ENCODE measurements around the gene REEP1. TPM values are rescaled to one million over a fixed set of nuclear protein-coding genes. Genes with fewer than 3 reads are reported as not detected.

REEP1 gene
- total RNA-seq, 1 experiment from 2014 or later: 0.31 TPM

- 0 out of 2 replicates have a peak, but pooled peaks cover 1% of the 10 kb centered on the region for H3K36me3 ChIP-seq (ENCODE audit: low read depth)
- H3K9me2 ChIP-seq (ENCODE audit: insufficient read depth): no peaks in the 10 kb centered on the region
- ChIA-PET CTCF (no interaction called here), POLR2A (ENCODE audit: unreplicated experiment) (no interaction called here)
- H3K4me2 ChIP-seq: no peak overlapping the region
- H3K4me3 ChIP-seq: no peak overlapping the region
- H3K27ac ChIP-seq: no peak overlapping the region
- intact Hi-C loops (cut with micrococcal nuclease; ENCODE audit: unreplicated experiment): no loop called here
- no peaks in the 10 kb centered on the region for H3K27me3 ChIP-seq (ENCODE audit: insufficient read depth, low read depth)
- DNase-seq: no peak
- H4K20me1 ChIP-seq (ENCODE audit: insufficient read depth): no peaks in the 10 kb centered on the region
- no peaks in the 10 kb centered on the region for H3F3A ChIP-seq (ENCODE audit: insufficient read depth, low read depth)
- H2AFZ ChIP-seq: no peak overlapping the region
- no TSS peak for BruUV-seq (replicated peaks)
- H3K4me1 ChIP-seq (replicated peaks; ENCODE audit: insufficient read depth): no peaks in the 10 kb centered on the region
- H3K9me3 ChIP-seq (ENCODE audit: insufficient read depth, low read depth): no peaks in the 10 kb centered on the region
- TF ChIP-seq CTCF (conservative IDR thresholded peaks at IDR 0.05) (no peak), EZH2 (IDR thresholded peaks at IDR 0.05; ENCODE audit: low read depth) (no peak)
- no peaks in the 10 kb centered on the region for H3K79me2 ChIP-seq (ENCODE audit: low read depth)
Measured at GRCh38 chr2:86216575-86217555, 120.6 kb downstream of the REEP1 start.

- H3K9me3 ChIP-seq (ENCODE audit: insufficient read depth, low read depth): no peaks in the 10 kb centered on the region
- POLR2A ChIA-PET (ENCODE audit: unreplicated experiment): no interaction called here
- intact Hi-C loops (cut with micrococcal nuclease; ENCODE audit: unreplicated experiment): no loop called here
- no TSS peak for BruUV-seq (replicated peaks)
- H3K4me3 ChIP-seq: no peak overlapping the region
- CTCF ChIA-PET: interaction anchor here (0.6 kb wide), 1 partner anchor 166 kb away, joined by 10 read pairs; no protein-coding TSS in a partner anchor
- H3K9me2 ChIP-seq (ENCODE audit: insufficient read depth): no peaks in the 10 kb centered on the region
- H3K4me2 ChIP-seq: no peak overlapping the region
- no peak for DNase-seq
- no peaks in the 10 kb centered on the region for H3K79me2 ChIP-seq (ENCODE audit: low read depth)
- H3K27ac ChIP-seq: no peak overlapping the region
- no peaks in the 10 kb centered on the region for H4K20me1 ChIP-seq (ENCODE audit: insufficient read depth)
- H3K4me1 ChIP-seq (replicated peaks; ENCODE audit: insufficient read depth): no peaks in the 10 kb centered on the region
- TF ChIP-seq CTCF (conservative IDR thresholded peaks at IDR 0.05): no peak
- TF ChIP-seq EZH2 (IDR thresholded peaks at IDR 0.05; ENCODE audit: low read depth): no peak
- H2AFZ ChIP-seq: no peak overlapping the region
- no peaks in the 10 kb centered on the region for H3F3A ChIP-seq (ENCODE audit: insufficient read depth, low read depth)
- peaks cover 20% of the 10 kb centered on the region for H3K36me3 ChIP-seq (ENCODE audit: low read depth)
- no peaks in the 10 kb centered on the region for H3K27me3 ChIP-seq (ENCODE audit: insufficient read depth, low read depth)
Measured at GRCh38 chr2:86214503-86214832, 123.0 kb downstream of the REEP1 start.

GRCh38 chr2:86213699-86214502, 123.5 kb downstream of the REEP1 start:
- TF ChIP-seq EZH2 (IDR thresholded peaks at IDR 0.05; ENCODE audit: low read depth) (no peak), CTCF (conservative IDR thresholded peaks at IDR 0.05) (no peak)

More at GRCh38 chr2:86213699-86214502, 123.5 kb downstream of the REEP1 start:
- Histone ChIP-seq H3K27me3 (ENCODE audit: insufficient read depth, low read depth) (no peaks in the 10 kb centered on the region), H3K4me2 (no peak overlapping the region), H3K9me3 (ENCODE audit: insufficient read depth, low read depth) (no peaks in the 10 kb centered on the region), H3K79me2 (ENCODE audit: low read depth) (no peaks in the 10 kb centered on the region), H3K36me3 (ENCODE audit: low read depth) (peaks cover 25% of the 10 kb centered on the region), H3K9me2 (ENCODE audit: insufficient read depth) (no peaks in the 10 kb centered on the region), H3K4me1 (replicated peaks; ENCODE audit: insufficient read depth) (no peaks in the 10 kb centered on the region), H4K20me1 (ENCODE audit: insufficient read depth) (no peaks in the 10 kb centered on the region), H3F3A (ENCODE audit: insufficient read depth, low read depth) (no peaks in the 10 kb centered on the region), H3K27ac (no peak overlapping the region), H3K4me3 (no peak overlapping the region), H2AFZ (no peak overlapping the region)
- CTCF ChIA-PET: no interaction called here
- intact Hi-C loops (cut with micrococcal nuclease; ENCODE audit: unreplicated experiment): no loop called here
- DNase-seq: no peak
- POLR2A ChIA-PET (ENCODE audit: unreplicated experiment): no interaction called here
- no TSS peak for BruUV-seq (replicated peaks)

Data from PC-9 (cell line).